Measurements from ENCODE around the gene CACHD1.

Gene CACHD1

GRCh38 chr1:64480999-64481772 is 11.3 kb downstream of the CACHD1 start:
- H3K27ac ChIP-seq (ENCODE audit: low read depth, low read length) = no peak overlapping the region
- H3K4me1 ChIP-seq (ENCODE audit: control insufficient read depth in 5 of 5, insufficient read depth in 5 of 5, low read length in 5 of 5) = peaks cover under 1 to 54% (median 44%) of the 10 kb centered on the region in 5 donors
- H3K36me3 ChIP-seq (ENCODE audit: control insufficient read depth in 5 of 5, insufficient read depth in 5 of 5, low read length in 5 of 5) = no peaks in the 10 kb centered on the region
- no peaks in the 10 kb centered on the region for H3K27me3 ChIP-seq (ENCODE audit: control insufficient read depth in 5 of 5, insufficient read depth in 4 of 5, low read length in 5 of 5)
- H3K4me3 ChIP-seq (ENCODE audit: low read depth in 1 of 5, low read length in 5 of 5) = no peak overlapping the region
- no peaks in the 10 kb centered on the region for H3K9me3 ChIP-seq (ENCODE audit: control insufficient read depth in 5 of 5, low read length in 5 of 5)
- no peak overlapping the region for H3K9ac ChIP-seq (ENCODE audit: low read length in 5 of 5)

DNA sequence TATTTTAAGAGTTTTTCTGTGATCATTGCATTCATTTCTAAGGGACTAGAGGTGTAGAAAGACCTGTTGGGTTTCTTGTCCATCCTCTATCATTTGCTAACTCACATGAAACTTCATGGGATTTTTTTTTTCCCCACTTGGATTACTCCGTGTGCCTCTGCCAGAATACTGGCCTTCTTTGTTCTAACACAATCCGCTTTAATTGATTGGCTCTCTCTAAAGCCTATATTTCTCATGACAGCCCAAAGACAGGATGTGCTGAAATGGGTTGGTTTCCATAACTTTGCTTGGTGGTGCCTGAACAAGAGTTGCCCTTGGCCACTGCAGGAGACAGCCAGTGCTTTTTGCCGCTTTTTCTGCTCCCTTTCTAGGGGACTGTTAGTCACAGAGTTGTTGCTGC is 12.2 kb downstream of the CACHD1 start:
- Histone ChIP-seq H3K27ac (ENCODE audit: low read depth, low read length) (peak overlapping the region; percentile 7), H3K9ac (ENCODE audit: low read length in 5 of 5) (no peak overlapping the region), H3K9me3 (ENCODE audit: control insufficient read depth in 5 of 5, low read length in 5 of 5) (no peaks in the 10 kb centered on the region), H3K27me3 (ENCODE audit: control insufficient read depth in 5 of 5, insufficient read depth in 4 of 5, low read length in 5 of 5) (no peaks in the 10 kb centered on the region), H3K4me3 (ENCODE audit: low read depth in 1 of 5, low read length in 5 of 5) (no peak overlapping the region), H3K4me1 (ENCODE audit: control insufficient read depth in 5 of 5, insufficient read depth in 5 of 5, low read length in 5 of 5) (peaks cover 0 to 53% (median 35%) of the 10 kb centered on the region in 5 donors), H3K36me3 (ENCODE audit: control insufficient read depth in 5 of 5, insufficient read depth in 5 of 5, low read length in 5 of 5) (no peaks in the 10 kb centered on the region)

GRCh38 chr1:64482720-64483119 is 12.8 kb downstream of the CACHD1 start:
- Histone ChIP-seq H3K27ac (ENCODE audit: low read depth, low read length) (no peak overlapping the region), H3K36me3 (ENCODE audit: control insufficient read depth in 5 of 5, insufficient read depth in 5 of 5, low read length in 5 of 5) (no peaks in the 10 kb centered on the region), H3K4me1 (ENCODE audit: control insufficient read depth in 5 of 5, insufficient read depth in 5 of 5, low read length in 5 of 5) (peaks cover 0 to 51% (median 34%) of the 10 kb centered on the region in 5 donors), H3K4me3 (ENCODE audit: low read depth in 1 of 5, low read length in 5 of 5) (no peak overlapping the region), H3K9ac (ENCODE audit: low read length in 5 of 5) (no peak overlapping the region), H3K27me3 (ENCODE audit: control insufficient read depth in 5 of 5, insufficient read depth in 4 of 5, low read length in 5 of 5) (no peaks in the 10 kb centered on the region), H3K9me3 (ENCODE audit: control insufficient read depth in 5 of 5, low read length in 5 of 5) (no peaks in the 10 kb centered on the region)

GRCh38 chr1:64483731-64484414 is 13.9 kb downstream of the CACHD1 start:
- Histone ChIP-seq H3K4me3 (ENCODE audit: low read depth in 1 of 5, low read length in 5 of 5) (no peak overlapping the region), H3K9me3 (ENCODE audit: control insufficient read depth in 5 of 5, low read length in 5 of 5) (no peaks in the 10 kb centered on the region), H3K27ac (ENCODE audit: low read depth, low read length) (no peak overlapping the region), H3K4me1 (ENCODE audit: control insufficient read depth in 5 of 5, insufficient read depth in 5 of 5, low read length in 5 of 5) (peaks cover 0 to 45% (median 31%) of the 10 kb centered on the region in 5 donors), H3K9ac (ENCODE audit: low read length in 5 of 5) (no peak overlapping the region), H3K27me3 (ENCODE audit: control insufficient read depth in 5 of 5, insufficient read depth in 4 of 5, low read length in 5 of 5) (no peaks in the 10 kb centered on the region), H3K36me3 (ENCODE audit: control insufficient read depth in 5 of 5, insufficient read depth in 5 of 5, low read length in 5 of 5) (no peaks in the 10 kb centered on the region)

- no peak overlapping the region for H3K4me3 ChIP-seq (ENCODE audit: low read depth in 1 of 5, low read length in 5 of 5)
- H3K27me3 ChIP-seq (ENCODE audit: control insufficient read depth in 5 of 5, insufficient read depth in 4 of 5, low read length in 5 of 5) = no peaks in the 10 kb centered on the region
- peaks cover 0 to 38% (median 29%) of the 10 kb centered on the region in 5 donors for H3K4me1 ChIP-seq (ENCODE audit: control insufficient read depth in 5 of 5, insufficient read depth in 5 of 5, low read length in 5 of 5)
- H3K36me3 ChIP-seq (ENCODE audit: control insufficient read depth in 5 of 5, insufficient read depth in 5 of 5, low read length in 5 of 5) = no peaks in the 10 kb centered on the region
- no peaks in the 10 kb centered on the region for H3K9me3 ChIP-seq (ENCODE audit: control insufficient read depth in 5 of 5, low read length in 5 of 5)
- no peak overlapping the region for H3K9ac ChIP-seq (ENCODE audit: low read length in 5 of 5)
- H3K27ac ChIP-seq (ENCODE audit: low read depth, low read length) = peak overlapping the region; percentile 3
Measured at GRCh38 chr1:64484651-64485050, 14.7 kb downstream of the CACHD1 start.

DNA sequence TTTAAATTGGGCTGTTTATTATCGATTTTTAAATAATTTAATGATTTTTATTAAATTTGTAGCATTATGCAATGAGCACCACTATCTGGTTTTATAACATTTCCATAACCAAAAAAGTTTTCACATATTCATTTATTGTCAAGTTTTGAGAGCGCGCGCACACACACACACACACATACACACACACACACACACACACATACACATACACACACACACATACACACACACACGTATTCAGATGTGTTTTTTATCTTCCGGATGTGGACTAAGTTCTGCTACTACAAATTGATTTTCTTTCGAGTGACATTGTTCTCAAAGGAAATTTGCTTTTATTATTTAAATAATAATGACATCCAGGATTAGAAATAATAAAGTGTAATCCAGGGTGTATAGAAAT is 16.3 kb downstream of the CACHD1 start:
- Histone ChIP-seq H3K36me3 (ENCODE audit: control insufficient read depth in 5 of 5, insufficient read depth in 5 of 5, low read length in 5 of 5) (no peaks in the 10 kb centered on the region), H3K4me1 (ENCODE audit: control insufficient read depth in 5 of 5, insufficient read depth in 5 of 5, low read length in 5 of 5) (peaks cover 0 to 38% (median 28%) of the 10 kb centered on the region in 5 donors), H3K27ac (ENCODE audit: low read depth, low read length) (no peak overlapping the region), H3K4me3 (ENCODE audit: low read depth in 1 of 5, low read length in 5 of 5) (no peak overlapping the region), H3K27me3 (ENCODE audit: control insufficient read depth in 5 of 5, insufficient read depth in 4 of 5, low read length in 5 of 5) (no peaks in the 10 kb centered on the region), H3K9me3 (ENCODE audit: control insufficient read depth in 5 of 5, low read length in 5 of 5) (no peaks in the 10 kb centered on the region), H3K9ac (ENCODE audit: low read length in 5 of 5) (no peak overlapping the region)

GRCh38 chr1:64487061-64487460 is 17.1 kb downstream of the CACHD1 start:
- no peak overlapping the region for H3K4me3 ChIP-seq (ENCODE audit: low read depth in 1 of 5, low read length in 5 of 5)
- H3K27me3 ChIP-seq (ENCODE audit: control insufficient read depth in 5 of 5, insufficient read depth in 4 of 5, low read length in 5 of 5) = no peaks in the 10 kb centered on the region
- no peaks in the 10 kb centered on the region for H3K9me3 ChIP-seq (ENCODE audit: control insufficient read depth in 5 of 5, low read length in 5 of 5)
- no peak overlapping the region for H3K9ac ChIP-seq (ENCODE audit: low read length in 5 of 5)
- H3K4me1 ChIP-seq (ENCODE audit: control insufficient read depth in 5 of 5, insufficient read depth in 5 of 5, low read length in 5 of 5) = peaks cover 0 to 32% (median 20%) of the 10 kb centered on the region in 5 donors
- no peak overlapping the region for H3K27ac ChIP-seq (ENCODE audit: low read depth, low read length)
- H3K36me3 ChIP-seq (ENCODE audit: control insufficient read depth in 5 of 5, insufficient read depth in 5 of 5, low read length in 5 of 5) = no peaks in the 10 kb centered on the region

DNA sequence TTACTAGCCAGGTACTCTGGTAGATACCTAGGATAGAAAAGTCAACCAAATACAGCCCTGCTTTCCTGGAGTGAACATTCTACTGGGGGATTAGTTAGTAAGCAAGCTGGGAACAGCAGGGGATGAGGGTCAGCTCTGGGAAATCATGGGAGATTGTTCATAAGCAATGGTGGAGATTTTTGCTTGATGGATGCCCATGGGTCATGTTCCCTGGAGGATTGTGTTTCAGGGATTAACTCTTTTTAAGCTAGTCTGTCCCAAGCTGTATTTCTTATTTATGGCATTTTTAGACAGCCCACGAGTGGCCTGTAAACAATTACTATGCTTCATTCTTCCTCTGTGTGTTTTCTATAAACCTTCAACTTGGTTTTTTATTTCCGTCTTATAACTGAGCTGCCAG is 18.9 kb downstream of the CACHD1 start:
- Histone ChIP-seq H3K9ac (ENCODE audit: low read length in 5 of 5) (no peak overlapping the region), H3K9me3 (ENCODE audit: control insufficient read depth in 5 of 5, low read length in 5 of 5) (no peaks in the 10 kb centered on the region), H3K4me1 (ENCODE audit: control insufficient read depth in 5 of 5, insufficient read depth in 5 of 5, low read length in 5 of 5) (peaks cover 0 to 32% (median 24%) of the 10 kb centered on the region in 5 donors), H3K27me3 (ENCODE audit: control insufficient read depth in 5 of 5, insufficient read depth in 4 of 5, low read length in 5 of 5) (no peaks in the 10 kb centered on the region), H3K36me3 (ENCODE audit: control insufficient read depth in 5 of 5, insufficient read depth in 5 of 5, low read length in 5 of 5) (no peaks in the 10 kb centered on the region), H3K4me3 (ENCODE audit: low read depth in 1 of 5, low read length in 5 of 5) (no peak overlapping the region), H3K27ac (ENCODE audit: low read depth, low read length) (no peak overlapping the region)

DNA sequence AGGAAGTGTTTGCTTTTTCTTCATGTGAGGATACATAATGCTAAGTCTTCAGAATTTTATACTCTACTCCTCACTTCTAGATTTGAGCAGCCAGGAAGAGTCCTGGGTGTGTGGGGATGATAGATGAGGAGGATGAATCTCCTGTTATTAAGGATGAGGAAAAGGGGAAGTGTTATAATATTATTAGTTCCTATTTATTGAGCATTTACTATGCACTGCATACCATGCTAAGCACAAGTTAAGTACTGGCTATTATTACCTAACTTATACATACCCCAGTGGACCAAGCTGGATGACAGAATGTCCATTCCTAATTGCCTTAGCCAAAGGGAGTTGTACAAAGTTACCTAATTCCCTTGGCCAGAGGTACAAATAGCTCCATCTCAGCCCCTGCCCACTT is 19.8 kb downstream of the CACHD1 start:
- no peaks in the 10 kb centered on the region for H3K27me3 ChIP-seq (ENCODE audit: control insufficient read depth in 5 of 5, insufficient read depth in 4 of 5, low read length in 5 of 5)
- H3K36me3 ChIP-seq (ENCODE audit: control insufficient read depth in 5 of 5, insufficient read depth in 5 of 5, low read length in 5 of 5) = no peaks in the 10 kb centered on the region
- peaks cover 0 to 33% (median 21%) of the 10 kb centered on the region in 5 donors for H3K4me1 ChIP-seq (ENCODE audit: control insufficient read depth in 5 of 5, insufficient read depth in 5 of 5, low read length in 5 of 5)
- H3K27ac ChIP-seq (ENCODE audit: low read depth, low read length) = no peak overlapping the region
- H3K9me3 ChIP-seq (ENCODE audit: control insufficient read depth in 5 of 5, low read length in 5 of 5) = no peaks in the 10 kb centered on the region
- no peak overlapping the region for H3K4me3 ChIP-seq (ENCODE audit: low read depth in 1 of 5, low read length in 5 of 5)
- H3K9ac ChIP-seq (ENCODE audit: low read length in 5 of 5) = no peak overlapping the region

- Histone ChIP-seq H3K9me3 (ENCODE audit: control insufficient read depth in 5 of 5, low read length in 5 of 5) (no peaks in the 10 kb centered on the region), H3K4me1 (ENCODE audit: control insufficient read depth in 5 of 5, insufficient read depth in 5 of 5, low read length in 5 of 5) (peaks cover 0 to 32% (median 20%) of the 10 kb centered on the region in 5 donors), H3K36me3 (ENCODE audit: control insufficient read depth in 5 of 5, insufficient read depth in 5 of 5, low read length in 5 of 5) (no peaks in the 10 kb centered on the region), H3K27me3 (ENCODE audit: control insufficient read depth in 5 of 5, insufficient read depth in 4 of 5, low read length in 5 of 5) (no peaks in the 10 kb centered on the region), H3K9ac (ENCODE audit: low read length in 5 of 5) (no peak overlapping the region), H3K4me3 (ENCODE audit: low read depth in 1 of 5, low read length in 5 of 5) (no peak overlapping the region), H3K27ac (ENCODE audit: low read depth, low read length) (peak overlapping the region; percentile 14)
Measured at GRCh38 chr1:64490213-64490818, 20.4 kb downstream of the CACHD1 start.

All from subcutaneous abdominal adipose tissue (tissue), 5 donors.